Hematopoietic multipotent progenitor cell treated with erythropoietin and hydrocortisone succinate and interleukin-3 and kit ligand, for 17 days (in vitro differentiated cells): ENCODE data around the gene SPNS3.

Experiments used
- DNase-seq: peaks from one replicate; pipeline ENCODE4 v3.0.0-alpha.2; 2015; ENCODE audit warnings: low spot score

The SPNS3 gene

DNA sequence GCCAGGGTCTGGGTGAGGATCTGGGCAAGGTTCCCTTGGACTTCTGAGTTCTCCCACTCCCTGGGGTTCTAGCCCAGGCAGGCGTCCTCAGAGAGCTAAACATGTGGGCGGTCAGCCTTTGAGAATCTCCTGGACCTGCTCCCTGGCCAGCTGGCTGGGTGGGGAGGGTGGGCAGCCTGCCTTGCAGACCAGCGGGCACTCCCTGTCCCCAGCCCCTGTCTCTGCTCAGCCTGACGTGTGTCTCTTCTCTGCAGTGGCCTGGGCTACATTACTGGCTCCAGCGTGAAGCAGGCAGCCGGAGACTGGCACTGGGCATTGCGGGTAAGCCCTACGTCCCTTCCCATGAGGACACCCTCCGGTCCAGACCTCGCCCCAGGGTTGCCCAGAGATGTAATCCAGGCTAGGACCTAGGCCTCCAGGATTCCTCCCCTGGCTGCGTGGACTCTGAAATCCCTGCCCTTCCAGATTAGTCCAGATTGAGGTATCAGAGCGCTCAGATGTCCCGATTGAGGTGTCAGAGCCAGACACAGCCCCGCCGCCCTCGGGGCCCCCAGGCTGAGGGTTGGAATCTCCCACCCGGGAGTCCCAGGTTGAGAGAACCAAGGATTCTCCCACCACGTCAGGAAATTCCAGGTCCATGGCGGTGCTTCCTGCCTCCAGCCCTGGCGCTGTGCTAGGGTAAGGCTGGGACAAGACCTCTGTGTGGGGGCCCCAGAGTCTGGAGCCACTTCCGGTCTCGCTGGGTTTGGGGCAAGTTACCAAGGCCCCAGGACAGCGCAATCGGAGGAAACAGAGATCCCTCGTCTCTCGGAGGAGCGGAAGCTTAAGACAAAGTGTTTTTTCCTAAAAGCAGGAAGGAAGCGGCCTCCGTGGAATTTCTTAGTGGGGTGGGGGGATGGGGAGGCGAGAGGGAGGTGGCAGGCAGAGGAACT is 97.3 kb downstream of the SPNS3 start:
- no peak for DNase-seq

GRCh38 chr17:4531988-4532736 is 98.4 kb downstream of the SPNS3 start:
- DNase-seq: no peak

- DNase-seq: no peak
Measured at GRCh38 chr17:4532860-4533522, 99.3 kb downstream of the SPNS3 start.

- DNase-seq: no peak
Measured at GRCh38 chr17:4533523-4534504, 100.1 kb downstream of the SPNS3 start.

DNA sequence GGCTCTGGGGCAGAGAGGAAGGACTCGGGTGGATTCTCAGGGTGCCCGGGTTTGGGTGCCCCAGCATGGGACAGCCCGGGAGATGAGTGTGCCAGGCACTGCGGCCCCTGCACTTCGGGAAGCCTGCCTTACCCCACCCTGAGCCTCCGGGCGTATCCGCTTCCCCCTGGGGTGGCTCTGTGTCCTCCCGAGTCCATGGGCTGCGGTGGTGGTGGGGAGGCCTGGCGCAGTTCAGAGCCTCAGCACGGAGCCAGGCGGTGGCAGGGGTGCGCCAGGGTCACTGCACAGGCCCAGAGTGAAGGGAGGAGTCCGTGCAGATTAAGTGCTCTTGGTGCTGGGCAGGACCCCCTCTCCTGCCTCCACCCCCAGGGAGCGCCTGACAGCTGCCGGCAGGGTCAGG is 100.8 kb downstream of the SPNS3 start:
- no peak for DNase-seq

- DNase-seq: no peak
Measured at GRCh38 chr17:4534928-4535666, 101.4 kb downstream of the SPNS3 start.

DNA sequence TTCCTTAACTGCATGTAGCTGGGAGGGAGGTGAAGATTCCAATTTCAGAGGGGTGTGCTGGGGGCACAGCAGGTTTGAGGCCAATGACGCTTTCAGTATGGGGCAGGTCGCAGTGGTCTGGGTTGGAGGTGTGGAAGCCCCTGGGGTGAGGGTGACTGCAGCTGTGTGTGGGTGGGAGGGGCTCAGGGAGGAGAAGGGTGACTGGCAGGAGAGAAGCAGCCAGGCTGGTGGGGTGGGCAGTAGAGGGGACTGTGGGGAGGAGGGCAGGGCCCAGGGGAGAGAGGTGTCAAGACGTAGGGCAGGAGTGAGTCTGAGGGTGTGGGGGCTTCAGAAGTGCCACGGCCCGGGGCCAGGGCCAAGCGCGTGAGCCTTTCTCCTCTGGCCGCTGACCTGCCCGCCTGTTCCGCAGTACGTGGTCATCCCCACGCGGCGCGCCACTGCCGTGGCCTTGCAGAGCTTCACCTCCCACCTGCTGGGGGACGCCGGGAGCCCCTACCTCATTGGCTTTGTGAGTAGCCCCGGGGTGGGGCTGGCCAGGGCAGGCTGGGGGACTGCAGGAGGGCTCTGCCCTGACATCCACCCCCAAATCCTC is 102.0 kb downstream of the SPNS3 start:
- DNase-seq: no peak

- no peak for DNase-seq
Measured at GRCh38 chr17:4536259-4536741, 102.6 kb downstream of the SPNS3 start.

DNA sequence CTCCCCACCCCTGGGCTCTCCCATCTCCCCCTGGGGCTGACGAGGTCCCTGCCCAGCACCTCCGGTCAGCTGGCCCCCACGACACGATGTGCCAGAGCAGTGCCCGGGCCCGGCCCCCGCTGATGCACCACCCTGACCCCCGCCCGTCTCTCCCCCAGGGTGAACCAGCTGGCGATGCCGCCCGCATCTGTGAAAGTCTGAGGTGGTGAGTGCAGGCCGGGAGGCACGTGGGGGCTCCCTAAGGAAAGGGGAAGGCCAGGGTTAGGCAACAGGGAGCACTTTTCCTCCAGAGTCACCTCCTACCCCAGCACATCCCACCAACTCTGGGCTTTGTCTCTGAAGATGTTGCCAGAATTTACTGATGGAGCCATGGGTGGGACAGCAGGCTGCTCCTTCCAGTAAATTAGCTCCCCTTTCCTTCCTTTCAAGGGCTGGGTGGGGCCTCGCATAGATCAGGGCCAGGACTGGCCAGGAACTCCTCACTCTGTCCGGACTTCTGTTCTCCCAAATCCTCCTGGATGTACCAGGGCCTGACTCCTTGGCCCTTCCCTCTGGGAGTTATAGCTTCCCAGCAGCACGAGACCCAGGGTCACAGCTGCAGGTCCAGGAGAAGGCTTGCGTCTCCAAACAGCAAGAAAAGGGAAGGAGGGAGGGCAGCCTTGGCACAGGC is 103.1 kb downstream of the SPNS3 start:
- no peak for DNase-seq
